Stimulated activated CD4-positive, alpha-beta T cell treated with anti-CD3 and anti-CD28 coated beads, Interleukin-1b, Interleukin-23, amount 100 ng/mL, for 24 hours (primary cell): ENCODE data around the gene NOS1AP.

Source experiments
- DNase-seq, 4 experiments: peaks; one replicate each; pipeline ENCODE4 v3.0.0-alpha.2; 2020; ENCODE audit warnings: low read depth in 4 of 4, low spot score in 1 of 4

Gene NOS1AP

DNA sequence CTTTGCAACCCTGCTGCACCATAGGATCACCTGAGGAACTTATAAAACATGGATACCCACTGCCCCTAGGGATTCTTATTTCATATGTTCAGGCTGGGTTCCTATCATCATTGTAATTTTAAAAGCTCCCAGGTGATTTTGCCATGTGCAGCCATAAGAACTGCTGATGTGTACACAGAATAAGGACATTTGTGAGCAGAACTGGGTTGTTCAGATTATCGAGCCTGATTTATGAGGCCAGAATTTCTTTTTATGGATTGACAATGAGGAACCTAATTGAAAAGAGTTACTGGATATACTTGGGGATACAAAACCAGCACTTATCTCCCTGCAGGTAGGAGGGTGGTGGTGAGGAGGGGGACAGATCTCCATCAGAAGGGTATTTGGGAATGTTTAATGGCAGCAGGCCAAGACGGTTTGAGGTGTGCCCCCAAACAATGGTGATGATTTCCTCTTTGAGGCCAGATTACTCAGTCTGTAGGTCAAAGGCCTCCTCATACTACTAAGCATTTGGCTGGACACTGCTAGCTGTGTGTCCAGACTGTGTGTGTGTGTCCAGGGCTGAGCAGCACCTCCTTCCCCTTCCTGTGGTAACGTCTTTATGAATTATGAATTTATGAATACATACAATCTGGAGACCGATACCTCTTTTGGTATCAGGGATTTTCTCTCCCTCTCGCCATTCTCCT is 18.9 kb downstream of the NOS1AP start:
- DNase-seq, result no peak

DNA sequence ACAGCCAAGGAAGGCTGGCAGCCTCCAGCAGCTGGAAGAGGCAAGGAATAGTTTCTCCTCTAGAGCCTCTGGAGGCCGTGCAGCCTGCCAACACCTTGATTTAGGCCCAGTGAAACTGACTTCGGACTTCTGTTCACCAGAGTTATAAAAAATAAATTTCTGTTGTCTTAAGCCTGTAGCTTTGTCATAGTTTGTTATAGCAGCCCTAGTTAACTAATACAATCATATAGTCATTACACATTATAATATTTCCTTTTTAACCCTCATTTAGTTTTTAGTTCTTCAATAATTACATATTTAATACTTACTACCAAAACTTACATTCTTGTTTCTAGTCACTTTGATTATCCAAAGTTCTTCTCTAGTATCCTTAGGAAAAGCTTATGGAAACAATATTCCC is 20.3 kb downstream of the NOS1AP start:
- no peak for DNase-seq

- no peak for DNase-seq
These were observed 20.9 kb downstream of the NOS1AP start for GRCh38 chr1:162090378-162090777.

- DNase-seq, result no peak
These were observed 22.4 kb downstream of the NOS1AP start for GRCh38 chr1:162091681-162092524.

- DNase-seq, result no peak
These were observed 23.6 kb downstream of the NOS1AP start for GRCh38 chr1:162093095-162093494.

DNA sequence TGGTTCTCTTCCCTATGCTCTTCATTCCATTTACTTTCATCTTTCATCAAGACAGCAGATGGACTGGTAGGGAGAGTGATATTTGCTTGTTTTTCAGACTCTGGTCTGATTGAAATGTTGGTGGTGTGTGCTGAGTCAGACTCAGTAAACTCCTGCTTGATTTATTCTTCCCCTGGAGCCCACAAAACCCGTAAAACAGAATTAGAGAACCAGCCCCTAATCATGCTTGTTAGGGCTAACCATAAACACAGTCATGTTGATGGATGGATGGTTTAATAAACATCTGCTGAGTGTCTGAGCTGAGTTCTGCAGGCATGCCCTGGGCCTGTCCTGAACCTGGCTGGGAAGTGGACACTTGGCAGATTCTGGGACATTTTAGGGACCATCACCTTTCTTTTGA is 24.8 kb downstream of the NOS1AP start:
- no peak for DNase-seq

GRCh38 chr1:162094723-162095122 is 25.2 kb downstream of the NOS1AP start:
- DNase-seq, result no peak

- DNase-seq, result no peak
These were observed 38.4 kb downstream of the NOS1AP start for GRCh38 chr1:162107911-162108310.

DNA sequence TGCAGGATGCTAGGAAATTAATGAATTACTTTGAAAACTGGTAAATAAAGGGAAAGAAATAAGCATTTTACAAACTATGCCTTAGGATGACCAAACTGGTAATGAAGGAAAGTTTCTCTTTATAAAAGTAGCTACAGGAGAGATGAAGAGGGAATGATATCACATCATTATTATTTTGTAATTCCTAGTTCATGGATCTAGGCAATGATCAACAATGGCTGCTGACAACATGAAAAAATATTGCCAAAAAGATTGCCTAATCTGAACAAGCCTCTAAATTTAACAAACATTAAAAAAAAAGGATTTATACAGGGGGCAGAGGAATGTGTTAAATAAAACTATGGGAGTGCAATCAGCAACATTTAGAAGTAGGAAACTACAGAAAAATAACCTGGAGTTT is 38.9 kb downstream of the NOS1AP start:
- DNase-seq, result no peak

GRCh38 chr1:162110910-162111309 is 41.4 kb downstream of the NOS1AP start:
- no peak for DNase-seq

DNA sequence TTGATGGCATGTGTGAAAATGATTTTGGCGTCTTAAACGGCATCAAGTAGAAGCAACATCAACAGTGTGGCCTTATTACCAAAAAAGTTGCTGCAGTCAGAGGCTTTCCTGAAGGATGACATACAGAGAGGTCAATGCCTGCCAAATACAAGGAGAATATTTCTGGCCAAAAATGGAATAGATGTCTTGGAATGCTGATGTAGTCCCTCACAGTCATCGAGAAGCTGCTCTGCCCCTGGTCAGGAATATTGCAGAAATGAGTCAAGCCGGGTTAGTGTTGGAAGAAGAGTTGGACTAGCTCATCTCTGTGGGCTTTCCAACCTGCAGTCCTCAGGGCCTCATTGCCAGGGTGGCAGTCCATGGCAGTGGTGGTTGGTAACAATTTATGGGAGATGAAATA is 42.1 kb downstream of the NOS1AP start:
- no peak for DNase-seq

DNA sequence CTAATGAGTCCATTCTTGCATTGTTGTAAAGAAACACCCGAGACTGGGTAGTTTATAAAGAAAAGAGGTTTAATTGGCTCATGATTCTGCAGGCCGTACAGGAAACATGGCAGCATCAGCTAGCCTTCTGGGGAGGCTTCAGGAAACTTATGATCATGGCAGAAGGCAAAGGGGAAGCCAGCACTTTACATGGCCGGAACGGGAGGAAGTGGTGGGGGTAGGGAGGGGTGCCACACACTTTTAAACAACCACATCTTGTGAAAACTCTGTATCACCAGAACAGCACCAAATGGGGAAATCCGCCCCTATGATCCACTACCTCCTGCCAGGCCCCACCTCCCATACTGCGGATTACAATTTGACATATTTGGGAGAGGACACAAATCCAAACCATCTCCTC is 43.9 kb downstream of the NOS1AP start:
- DNase-seq, result no peak

DNA sequence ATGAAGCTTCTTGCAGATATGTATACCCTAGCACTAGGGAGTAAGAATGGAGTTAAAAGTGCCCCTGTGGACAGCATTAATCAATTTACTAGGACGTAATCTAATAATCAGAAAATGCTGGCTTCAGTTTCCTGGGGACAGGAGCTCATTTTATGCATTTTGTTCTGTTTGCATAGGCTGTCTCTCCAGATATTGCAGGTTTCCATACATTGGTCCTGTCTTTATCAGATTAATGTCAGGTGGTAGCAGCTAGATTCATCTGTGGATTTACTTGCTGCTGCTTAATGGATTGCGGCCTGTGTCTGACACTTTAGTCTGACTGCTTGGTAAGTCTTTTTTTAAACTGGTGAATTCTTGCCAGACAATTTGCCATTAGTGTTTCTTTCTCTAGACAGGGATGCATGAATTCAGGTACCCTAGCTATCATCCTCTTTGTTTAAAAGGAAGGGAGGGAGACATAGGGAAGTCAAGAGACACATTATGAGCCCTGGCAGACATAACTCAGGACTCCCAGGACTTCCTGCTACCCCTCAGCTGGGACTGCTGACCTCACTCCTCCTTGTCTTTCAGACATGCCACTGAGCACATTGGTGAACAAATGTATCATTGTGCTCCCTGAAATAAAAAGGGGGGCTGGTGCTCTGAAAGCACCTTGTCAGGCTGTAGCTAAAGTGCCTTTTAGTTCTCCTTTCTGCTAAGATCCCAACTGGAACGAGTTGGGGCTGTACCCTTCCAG is 47.7 kb downstream of the NOS1AP start:
- DNase-seq, result no peak

GRCh38 chr1:162118063-162118462 is 48.6 kb downstream of the NOS1AP start:
- no peak for DNase-seq

DNA sequence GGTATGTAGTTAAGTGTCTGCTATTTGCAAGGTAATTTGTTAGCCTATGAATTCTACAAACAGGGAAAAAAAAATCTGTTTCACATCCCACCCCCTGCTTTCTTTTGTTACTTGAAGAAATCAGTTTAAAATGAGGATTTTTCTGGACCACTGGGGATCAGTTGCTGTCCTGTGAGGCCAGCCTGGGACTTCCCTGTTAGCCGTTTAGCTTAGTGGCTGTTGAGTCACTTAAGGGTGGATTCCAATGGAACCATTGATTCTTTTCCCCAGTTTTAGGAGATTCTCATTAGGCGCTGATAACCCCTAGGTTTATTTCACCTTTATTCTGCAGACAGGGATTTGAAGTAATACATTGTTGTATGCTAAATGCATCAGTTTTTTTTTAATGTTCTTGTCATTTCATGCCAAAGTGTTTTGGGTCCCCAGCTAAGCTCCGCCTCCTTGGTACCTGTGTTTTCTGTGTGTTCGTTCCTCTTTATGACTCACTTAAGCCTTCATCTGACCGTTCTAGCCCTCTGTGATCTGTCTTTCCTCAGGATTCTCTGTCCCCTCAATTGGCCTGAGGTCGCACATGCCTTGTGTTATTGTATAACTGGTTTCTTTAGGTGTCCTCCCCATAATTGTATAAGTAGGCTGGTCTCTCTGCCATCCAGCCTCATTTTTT is 59.3 kb downstream of the NOS1AP start:
- no peak for DNase-seq

GRCh38 chr1:162130308-162130707 is 60.8 kb downstream of the NOS1AP start:
- no peak for DNase-seq

GRCh38 chr1:162131400-162132321 is 62.2 kb downstream of the NOS1AP start:
- DNase-seq, result no peak

GRCh38 chr1:162133566-162133965 is 64.1 kb downstream of the NOS1AP start:
- no peak for DNase-seq

- no peak for DNase-seq
These were observed 65.2 kb downstream of the NOS1AP start for GRCh38 chr1:162134646-162135045.

DNA sequence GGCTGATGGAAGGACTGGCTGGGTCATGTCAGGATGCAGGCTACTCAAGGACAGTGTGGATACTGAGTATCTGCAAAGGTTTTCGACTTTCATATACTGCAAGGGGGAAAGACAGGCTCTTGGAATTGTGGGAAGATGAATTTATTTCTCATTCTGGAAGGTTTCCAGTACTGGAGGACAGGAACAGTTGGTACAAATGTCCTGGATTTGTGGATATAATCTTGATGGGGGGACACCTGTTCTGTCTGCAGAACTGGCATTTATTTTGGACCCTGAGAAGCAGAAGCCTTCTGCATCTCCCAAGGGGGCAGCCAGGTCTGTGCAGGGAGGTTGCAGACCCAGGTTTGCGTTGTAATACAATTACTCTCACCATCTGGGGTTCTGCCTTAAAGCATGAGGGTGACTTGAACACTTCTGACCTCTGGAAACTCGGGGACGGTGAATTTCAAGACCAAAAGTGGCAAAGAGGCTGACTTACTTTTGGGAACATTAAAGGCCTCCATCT is 65.8 kb downstream of the NOS1AP start:
- DNase-seq, result no peak
